Loucy (cell line): ENCODE results near the gene ZNF579.

ENCODE experiments used
- H2AFZ ChIP-seq: fragments of 200-600 bp; sonication (generic); 2 replicates; pipeline ENCODE4 v1.6.0; 2016; ENCODE audit warnings: antibody characterized with exemption, mild to moderate bottlenecking, low read length, moderate library complexity
- H3F3A ChIP-seq: fragments of 200-600 bp; 2 replicates; pipeline ENCODE4 v1.6.0; 2016; ENCODE audit warnings: antibody characterized with exemption, low read depth, mild to moderate bottlenecking
- H3K27me3 ChIP-seq: fragments of 200-600 bp; sonication (generic); 2 replicates; pipeline ENCODE4 v1.6.1; 2014; ENCODE audit warnings: low read length, mild to moderate bottlenecking; ENCODE audit not compliant: insufficient read depth, poor library complexity, severe bottlenecking
- H3K36me3 ChIP-seq: fragments of 200-600 bp; sonication (generic); 2 replicates; pipeline ENCODE4 v1.6.1; 2016; ENCODE audit warnings: low read length; ENCODE audit not compliant: insufficient read depth
- H3K4me1 ChIP-seq: fragments of 200-600 bp; sonication (generic); 2 replicates; pipeline ENCODE4 v1.5.1; 2014; ENCODE audit warnings: low read length, mild to moderate bottlenecking; ENCODE audit not compliant: insufficient read depth, poor library complexity, severe bottlenecking
- H3K4me2 ChIP-seq: fragments of 200-600 bp; sonication (generic); 2 replicates; pipeline ENCODE4 v1.6.0; 2014; ENCODE audit warnings: antibody characterized with exemption, low read length, low read depth, mild to moderate bottlenecking; ENCODE audit not compliant: poor library complexity, severe bottlenecking
- H3K4me3 ChIP-seq: fragments of 200-600 bp; sonication (generic); 2 replicates; pipeline ENCODE4 v1.5.1; 2014; ENCODE audit warnings: low read length, mild to moderate bottlenecking, mixed read lengths; ENCODE audit not compliant: poor library complexity, severe bottlenecking
- H3K79me2 ChIP-seq: fragments of 200-600 bp; sonication (generic); 2 replicates; pipeline ENCODE4 v1.6.1; 2014; ENCODE audit warnings: low read length; ENCODE audit not compliant: insufficient read depth
- H3K9ac ChIP-seq: fragments of 200-600 bp; sonication (generic); 2 replicates; pipeline ENCODE4 v1.6.0; 2014; ENCODE audit warnings: mild to moderate bottlenecking, low read depth, low read length, moderate library complexity; ENCODE audit not compliant: poor library complexity, severe bottlenecking
- H3K9me2 ChIP-seq: fragments of 200-600 bp; sonication (generic); replicated peaks from 2 replicates; pipeline ENCODE4 v1.6.1; 2016; ENCODE audit warnings: low read depth, low read length, mixed read lengths
- H3K9me3 ChIP-seq: fragments of 200-600 bp; sonication (generic); 2 replicates; pipeline ENCODE4 v1.6.1; 2014; ENCODE audit warnings: mild to moderate bottlenecking, antibody characterized with exemption, low read length, low read depth; ENCODE audit not compliant: insufficient read depth
- H4K20me1 ChIP-seq: fragments of 200-600 bp; sonication (generic); 2 replicates; pipeline ENCODE4 v1.6.0; 2014; ENCODE audit warnings: antibody characterized with exemption, low read length, mild to moderate bottlenecking; ENCODE audit not compliant: insufficient read depth, poor library complexity, severe bottlenecking
- EZH2phosphoT487 ChIP-seq: fragments of 200-600 bp; IDR thresholded peaks from 2 replicates; pipeline ENCODE4 v1.6.1; 2018; ENCODE audit warnings: antibody characterized with exemption, mild to moderate bottlenecking, moderate library complexity, borderline replicate concordance
- TF ChIP-seq, protein P1 (sequence below): fragments of 200-600 bp; sonication (generic); conservative IDR thresholded peaks from 2 replicates; pipeline ENCODE4 v1.5.1; 2014; ENCODE audit warnings: mild to moderate bottlenecking, antibody characterized with exemption, low read length

Gene ZNF579

DNA sequence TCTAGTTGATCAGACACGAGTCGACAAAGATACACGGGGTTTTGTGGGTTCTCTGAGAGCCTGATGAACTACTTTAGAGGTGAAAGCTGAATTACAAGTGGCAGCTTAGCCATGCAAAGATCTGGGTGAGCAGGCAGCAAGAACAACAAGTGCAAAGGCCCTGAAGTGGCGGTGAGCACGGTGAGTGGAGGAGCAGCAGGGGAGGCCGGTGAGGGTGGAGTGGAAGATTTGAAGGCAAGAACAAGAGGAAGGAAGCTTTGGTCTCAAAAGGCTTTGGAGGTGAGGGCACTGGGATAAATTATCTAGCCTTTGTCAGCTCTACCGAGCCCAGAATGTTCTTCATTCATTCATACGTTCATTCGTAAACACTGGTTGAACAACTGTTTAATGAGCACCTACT, 26.2 kb upstream of the ZNF579 start:
- H3K36me3 ChIP-seq = no peaks in the 10 kb centered on the region
- peak overlapping the region; percentile 99 for H3K9ac ChIP-seq
- H3K27me3 ChIP-seq = no peaks in the 10 kb centered on the region
- TF ChIP-seq, protein P1, sequence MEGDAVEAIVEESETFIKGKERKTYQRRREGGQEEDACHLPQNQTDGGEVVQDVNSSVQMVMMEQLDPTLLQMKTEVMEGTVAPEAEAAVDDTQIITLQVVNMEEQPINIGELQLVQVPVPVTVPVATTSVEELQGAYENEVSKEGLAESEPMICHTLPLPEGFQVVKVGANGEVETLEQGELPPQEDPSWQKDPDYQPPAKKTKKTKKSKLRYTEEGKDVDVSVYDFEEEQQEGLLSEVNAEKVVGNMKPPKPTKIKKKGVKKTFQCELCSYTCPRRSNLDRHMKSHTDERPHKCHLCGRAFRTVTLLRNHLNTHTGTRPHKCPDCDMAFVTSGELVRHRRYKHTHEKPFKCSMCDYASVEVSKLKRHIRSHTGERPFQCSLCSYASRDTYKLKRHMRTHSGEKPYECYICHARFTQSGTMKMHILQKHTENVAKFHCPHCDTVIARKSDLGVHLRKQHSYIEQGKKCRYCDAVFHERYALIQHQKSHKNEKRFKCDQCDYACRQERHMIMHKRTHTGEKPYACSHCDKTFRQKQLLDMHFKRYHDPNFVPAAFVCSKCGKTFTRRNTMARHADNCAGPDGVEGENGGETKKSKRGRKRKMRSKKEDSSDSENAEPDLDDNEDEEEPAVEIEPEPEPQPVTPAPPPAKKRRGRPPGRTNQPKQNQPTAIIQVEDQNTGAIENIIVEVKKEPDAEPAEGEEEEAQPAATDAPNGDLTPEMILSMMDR = no peak
- TF ChIP-seq EZH2phosphoT487 = no peak
- no peak overlapping the region for H2AFZ ChIP-seq
- H3K9me2 ChIP-seq = no peaks in the 10 kb centered on the region
- H3K9me3 ChIP-seq = no peaks in the 10 kb centered on the region
- H4K20me1 ChIP-seq = peaks cover 27% of the 10 kb centered on the region
- H3K4me2 ChIP-seq = peak overlapping the region; percentile 100
- H3K79me2 ChIP-seq = peaks cover 55% of the 10 kb centered on the region
- peaks cover 10% of the 10 kb centered on the region for H3F3A ChIP-seq
- H3K4me3 ChIP-seq = peak overlapping the region; percentile 98
- peaks cover 26% of the 10 kb centered on the region for H3K4me1 ChIP-seq

DNA sequence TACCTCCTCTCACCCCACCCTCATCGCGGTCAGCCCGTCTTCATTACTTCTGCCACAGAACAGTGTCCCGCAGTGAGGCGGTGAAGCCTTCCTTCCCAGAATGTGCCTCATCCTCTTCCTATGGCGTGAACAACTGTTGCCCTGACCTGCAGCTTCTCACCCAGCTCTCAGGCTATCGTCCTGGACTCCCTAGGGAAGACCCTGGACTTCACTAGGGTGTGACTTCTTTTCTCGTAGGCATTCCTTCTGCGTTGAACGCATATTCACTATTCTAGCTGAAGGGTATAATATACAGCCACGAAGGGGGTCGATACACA, 25.8 kb upstream of the ZNF579 start:
- peak overlapping the region; percentile 100 for H3K4me2 ChIP-seq
- H3K79me2 ChIP-seq = peaks cover 55% of the 10 kb centered on the region
- TF ChIP-seq, protein P1 = no peak; the same call in 1 of the 2 replicates
- no peak for TF ChIP-seq EZH2phosphoT487
- peaks cover 30% of the 10 kb centered on the region for H3K4me1 ChIP-seq
- no peaks in the 10 kb centered on the region for H3K36me3 ChIP-seq
- peak overlapping the region; percentile 99 for H3K9ac ChIP-seq
- no peaks in the 10 kb centered on the region for H3K9me3 ChIP-seq
- peak overlapping the region; percentile 98 for H3K4me3 ChIP-seq
- peaks cover 23% of the 10 kb centered on the region for H4K20me1 ChIP-seq
- peaks cover 10% of the 10 kb centered on the region for H3F3A ChIP-seq
- no peaks in the 10 kb centered on the region for H3K27me3 ChIP-seq
- H3K9me2 ChIP-seq = no peaks in the 10 kb centered on the region
- no peak overlapping the region for H2AFZ ChIP-seq

DNA sequence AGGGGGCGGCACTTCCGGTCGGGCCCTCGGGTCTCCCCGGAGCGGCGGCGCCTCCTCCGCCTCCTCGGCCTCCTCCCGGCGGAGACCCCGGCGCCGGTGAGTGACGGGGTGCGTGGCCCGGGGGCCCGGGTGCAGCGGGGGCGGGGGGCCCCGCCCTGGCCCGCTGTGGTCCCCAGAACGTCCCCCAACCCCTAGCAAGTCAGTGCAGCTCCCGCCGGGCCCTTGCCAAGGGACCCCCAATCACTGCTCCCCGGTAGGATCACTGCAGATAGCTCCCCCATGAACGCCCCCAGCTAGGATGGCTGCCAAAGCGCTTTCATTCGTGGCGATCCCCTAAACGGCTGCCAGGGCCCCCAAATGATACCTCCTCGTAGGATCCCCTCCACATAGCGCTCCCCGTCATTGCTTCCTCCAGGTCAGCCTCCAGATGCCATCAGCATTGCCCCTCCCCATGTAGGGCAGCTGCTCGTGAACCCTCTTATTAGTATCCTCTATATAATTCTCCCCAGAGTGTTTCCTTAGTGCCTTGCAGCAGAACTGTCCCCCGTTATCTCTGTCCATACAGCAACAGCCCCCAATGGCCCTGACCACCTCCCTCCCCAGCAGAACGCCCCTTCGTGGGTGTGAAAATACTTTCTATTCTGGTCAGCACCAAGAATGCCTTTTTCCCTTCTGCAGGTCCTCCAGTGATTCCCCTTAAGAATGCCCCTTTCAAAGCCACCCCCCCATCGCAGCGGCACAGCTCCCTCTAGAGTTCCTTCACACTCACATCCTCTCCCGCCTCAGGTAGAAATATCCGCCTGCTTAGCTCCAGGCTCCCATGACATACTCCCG, 25.2 kb upstream of the ZNF579 start, which contains the start of gene ZNF865:
Gene ZNF865, plus strand, starts transcription at position 11 of the 834 bp plus-strand sequence. CDS start 7,972 bp downstream, outside the sequence.
- Histone ChIP-seq H4K20me1 (peaks cover 23% of the 10 kb centered on the region), H3K4me2 (peak within 1 kb of the TSS; percentile 100), H3K4me3 (peak within 1 kb of the TSS; percentile 98), H3K4me1 (peaks cover 35% of the 10 kb centered on the region), H3K79me2 (peaks cover 58% of the 10 kb centered on the region), H3F3A (peaks cover 10% of the 10 kb centered on the region), H3K9me3 (no peaks in the 10 kb centered on the region), H2AFZ (peak within 1 kb of the TSS; percentile 70), H3K9me2 (no peaks in the 10 kb centered on the region), H3K9ac (peak within 1 kb of the TSS; percentile 99), H3K36me3 (no peaks in the 10 kb centered on the region), H3K27me3 (no peaks in the 10 kb centered on the region)
- TF ChIP-seq EZH2phosphoT487 = no peak
- TF ChIP-seq, protein P1 = peak; percentile 83
